Measurements from ENCODE around the gene RECK. TPM values are rescaled to one million over a fixed set of nuclear protein-coding genes. Genes with fewer than 3 reads are reported as not detected.

Gene RECK
- total RNA-seq, 1 experiment from 2014 or later: 2.1 TPM

DNA sequence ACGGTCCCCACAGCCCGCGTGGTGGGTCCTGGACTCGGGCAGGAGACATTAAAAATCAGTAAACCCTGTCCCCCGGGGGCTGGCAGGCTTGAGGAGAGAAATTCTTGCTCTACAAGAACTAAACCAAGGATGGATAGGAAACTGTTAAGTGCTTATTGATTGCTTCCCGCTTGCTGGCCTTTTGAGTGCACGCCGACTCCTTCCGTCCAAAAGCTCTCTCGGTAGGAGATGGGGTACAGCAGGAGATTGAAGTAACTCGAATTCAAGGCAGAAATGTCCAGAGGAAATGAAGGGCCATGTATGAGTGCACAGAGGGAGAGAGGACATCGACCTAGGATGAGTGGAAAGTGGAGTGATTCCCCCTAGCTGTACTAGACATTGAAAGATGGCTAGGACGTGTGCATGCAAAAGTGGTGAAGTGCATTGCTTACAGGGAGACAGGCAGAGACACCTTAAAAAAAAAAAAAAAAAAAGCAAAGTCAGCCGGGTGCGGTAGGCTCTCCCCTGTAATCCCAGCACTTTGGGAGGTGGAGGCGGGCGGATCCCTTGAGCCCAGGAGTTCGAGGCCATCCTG is 923 bp downstream of the RECK start:
- intact Hi-C loops (cut with micrococcal nuclease; ENCODE audit: unreplicated experiment): no loop called here
- H2AFZ ChIP-seq: peak overlapping the region; percentile 89
- H4K20me1 ChIP-seq (ENCODE audit: insufficient read depth): no peaks in the 10 kb centered on the region
- TSS peak; percentile 63 for BruUV-seq (replicated peaks)
- H3K9me2 ChIP-seq (ENCODE audit: insufficient read depth): no peaks in the 10 kb centered on the region
- H3K36me3 ChIP-seq (ENCODE audit: low read depth): no peaks in the 10 kb centered on the region
- CTCF ChIA-PET: no interaction called here
- H3K27me3 ChIP-seq (ENCODE audit: insufficient read depth, low read depth): no peaks in the 10 kb centered on the region
- H3K79me2 ChIP-seq (ENCODE audit: low read depth): no peaks in the 10 kb centered on the region
- H3F3A ChIP-seq (ENCODE audit: insufficient read depth, low read depth): peaks cover 10% of the 10 kb centered on the region; the same call in 1 of the 2 replicates
- POLR2A ChIA-PET (ENCODE audit: unreplicated experiment): no interaction called here
- peaks cover 19% of the 10 kb centered on the region for H3K4me1 ChIP-seq (replicated peaks; ENCODE audit: insufficient read depth)
- TF ChIP-seq, protein P1, sequence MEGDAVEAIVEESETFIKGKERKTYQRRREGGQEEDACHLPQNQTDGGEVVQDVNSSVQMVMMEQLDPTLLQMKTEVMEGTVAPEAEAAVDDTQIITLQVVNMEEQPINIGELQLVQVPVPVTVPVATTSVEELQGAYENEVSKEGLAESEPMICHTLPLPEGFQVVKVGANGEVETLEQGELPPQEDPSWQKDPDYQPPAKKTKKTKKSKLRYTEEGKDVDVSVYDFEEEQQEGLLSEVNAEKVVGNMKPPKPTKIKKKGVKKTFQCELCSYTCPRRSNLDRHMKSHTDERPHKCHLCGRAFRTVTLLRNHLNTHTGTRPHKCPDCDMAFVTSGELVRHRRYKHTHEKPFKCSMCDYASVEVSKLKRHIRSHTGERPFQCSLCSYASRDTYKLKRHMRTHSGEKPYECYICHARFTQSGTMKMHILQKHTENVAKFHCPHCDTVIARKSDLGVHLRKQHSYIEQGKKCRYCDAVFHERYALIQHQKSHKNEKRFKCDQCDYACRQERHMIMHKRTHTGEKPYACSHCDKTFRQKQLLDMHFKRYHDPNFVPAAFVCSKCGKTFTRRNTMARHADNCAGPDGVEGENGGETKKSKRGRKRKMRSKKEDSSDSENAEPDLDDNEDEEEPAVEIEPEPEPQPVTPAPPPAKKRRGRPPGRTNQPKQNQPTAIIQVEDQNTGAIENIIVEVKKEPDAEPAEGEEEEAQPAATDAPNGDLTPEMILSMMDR (conservative IDR thresholded peaks at IDR 0.05): no peak
- no peak for TF ChIP-seq EZH2 (IDR thresholded peaks at IDR 0.05; ENCODE audit: low read depth)
- H3K27ac ChIP-seq: no peak overlapping the region
- peak overlapping the region; percentile 91 for H3K4me2 ChIP-seq
- DNase-seq: no peak
- peak overlapping the region; percentile 64 for H3K4me3 ChIP-seq
- H3K9me3 ChIP-seq (ENCODE audit: insufficient read depth, low read depth): no peaks in the 10 kb centered on the region

DNA sequence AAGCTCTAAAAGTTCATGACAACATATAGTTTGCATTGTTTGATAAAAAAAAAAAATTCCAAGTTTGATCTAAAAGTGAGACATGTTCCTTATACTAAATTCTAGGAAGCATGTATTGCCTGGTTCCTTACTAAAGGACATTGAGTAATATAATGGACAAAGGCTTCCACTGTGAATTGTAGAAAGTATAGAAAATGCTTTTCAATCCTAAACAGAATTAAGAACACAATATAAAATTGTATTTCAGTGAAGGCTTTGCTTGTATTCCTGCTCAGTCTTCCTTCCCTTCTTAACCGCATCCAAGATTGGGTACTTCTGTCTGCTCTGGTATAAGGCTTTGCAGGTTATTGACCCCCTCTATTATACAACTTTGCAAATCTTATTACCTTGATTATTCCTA is 2.4 kb downstream of the RECK start:
- H3K79me2 ChIP-seq (ENCODE audit: low read depth): no peaks in the 10 kb centered on the region
- BruUV-seq (replicated peaks): no TSS peak

DNA sequence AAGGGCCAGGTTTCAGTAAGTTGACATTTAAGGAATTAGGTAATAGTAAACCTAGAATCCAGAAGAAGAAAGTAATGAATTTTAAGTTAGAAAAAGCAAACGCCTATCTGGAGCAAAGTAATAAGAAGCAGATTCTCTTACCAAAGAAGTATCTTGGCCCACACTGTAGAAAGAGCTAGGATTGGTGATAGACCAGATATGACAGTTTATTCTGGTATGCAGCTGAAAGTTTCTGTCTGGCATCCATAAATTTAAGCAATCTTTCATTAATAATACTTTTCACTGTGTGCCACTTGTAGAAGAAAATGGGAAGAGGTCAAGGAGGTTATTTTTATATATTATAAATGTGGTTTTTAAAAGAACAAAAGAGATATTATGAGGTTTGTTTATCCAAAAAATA is 3.0 kb downstream of the RECK start:
- no peak for TF ChIP-seq EZH2 (IDR thresholded peaks at IDR 0.05; ENCODE audit: low read depth)
- TF ChIP-seq, protein P1 (conservative IDR thresholded peaks at IDR 0.05): no peak

More for the DNA sequence above, 2.4 kb downstream of the RECK start:
- POLR2A ChIA-PET (ENCODE audit: unreplicated experiment): no interaction called here
- TF ChIP-seq EZH2 (IDR thresholded peaks at IDR 0.05; ENCODE audit: low read depth): no peak
- TF ChIP-seq, protein P1 (conservative IDR thresholded peaks at IDR 0.05): no peak
- CTCF ChIA-PET: no interaction called here
- H3K27me3 ChIP-seq (ENCODE audit: insufficient read depth, low read depth): no peaks in the 10 kb centered on the region
- H3K9me2 ChIP-seq (ENCODE audit: insufficient read depth): no peaks in the 10 kb centered on the region
- H3K27ac ChIP-seq: no peak overlapping the region
- H3K36me3 ChIP-seq (ENCODE audit: low read depth): no peaks in the 10 kb centered on the region
- H3K4me1 ChIP-seq (replicated peaks; ENCODE audit: insufficient read depth): peaks cover 19% of the 10 kb centered on the region
- intact Hi-C loops (cut with micrococcal nuclease; ENCODE audit: unreplicated experiment): no loop called here
- H3K4me3 ChIP-seq: no peak overlapping the region
- H3K4me2 ChIP-seq: no peak overlapping the region
- no peaks in the 10 kb centered on the region for H4K20me1 ChIP-seq (ENCODE audit: insufficient read depth)
- H2AFZ ChIP-seq: no peak overlapping the region
- DNase-seq: no peak
- peaks cover 10% of the 10 kb centered on the region; the same call in 1 of the 2 replicates for H3F3A ChIP-seq (ENCODE audit: insufficient read depth, low read depth)
- H3K9me3 ChIP-seq (ENCODE audit: insufficient read depth, low read depth): no peaks in the 10 kb centered on the region

More for the DNA sequence above, 3.0 kb downstream of the RECK start:
- Histone ChIP-seq H3K36me3 (ENCODE audit: low read depth) (no peaks in the 10 kb centered on the region), H4K20me1 (ENCODE audit: insufficient read depth) (no peaks in the 10 kb centered on the region), H3K4me1 (replicated peaks; ENCODE audit: insufficient read depth) (peaks cover 19% of the 10 kb centered on the region), H3K4me3 (no peak overlapping the region), H3K9me3 (ENCODE audit: insufficient read depth, low read depth) (no peaks in the 10 kb centered on the region), H3K79me2 (ENCODE audit: low read depth) (no peaks in the 10 kb centered on the region), H3K4me2 (no peak overlapping the region; the same call in 1 of the 2 replicates), H3F3A (ENCODE audit: insufficient read depth, low read depth) (peaks cover 10% of the 10 kb centered on the region; the same call in 1 of the 2 replicates), H2AFZ (no peak overlapping the region), H3K9me2 (ENCODE audit: insufficient read depth) (no peaks in the 10 kb centered on the region), H3K27me3 (ENCODE audit: insufficient read depth, low read depth) (no peaks in the 10 kb centered on the region), H3K27ac (no peak overlapping the region; the same call in 1 of the 2 replicates)
- intact Hi-C loops (cut with micrococcal nuclease; ENCODE audit: unreplicated experiment): loop anchor here (10.0 kb wide), 1 partner anchor 55 kb away; no protein-coding TSS in a partner anchor
- DNase-seq: no peak
- BruUV-seq (replicated peaks): no TSS peak
- POLR2A ChIA-PET (ENCODE audit: unreplicated experiment): no interaction called here
- CTCF ChIA-PET: interaction anchor here (0.5 kb wide), 1 partner anchor 127 kb away, joined by 13 read pairs; no protein-coding TSS in a partner anchor

All from PC-9 (cell line).